ENCODE results near the gene TCF7L2. TPM values are rescaled to one million over a fixed set of nuclear protein-coding genes. Genes with fewer than 3 reads are reported as not detected.

Gene TCF7L2
- total RNA-seq, 2 donors from 2014 or later: 3.1 to 3.9 TPM

GRCh38 chr10:113127261-113127900, 177.3 kb downstream of the TCF7L2 start:
- H3K4me3 Mint-ChIP-seq: no peak overlapping the region
- H3K27me3 Mint-ChIP-seq: peaks cover 86% of the 10 kb centered on the region
- no peak for DNase-seq

GRCh38 chr10:113127901-113128283, 177.8 kb downstream of the TCF7L2 start:
- DNase-seq (no peak), ATAC-seq (no peak)
- peaks cover 5% of the 10 kb centered on the region for H3K4me1 Mint-ChIP-seq
- no peaks in the 10 kb centered on the region for H3K9me3 ChIP-seq (ENCODE audit: control insufficient read depth, low read length, poor library complexity, severe bottlenecking)
- no peak overlapping the region for H3K27ac Mint-ChIP-seq
- H3K4me3 Mint-ChIP-seq: no peak overlapping the region
- H3K36me3 Mint-ChIP-seq (ENCODE audit: low read depth): peaks cover 8% of the 10 kb centered on the region
- peaks cover 86% of the 10 kb centered on the region for H3K27me3 Mint-ChIP-seq

More at GRCh38 chr10:113127261-113127900, 177.3 kb downstream of the TCF7L2 start:
- H3K9me3 ChIP-seq (ENCODE audit: control insufficient read depth, low read length, poor library complexity, severe bottlenecking): no peaks in the 10 kb centered on the region
- no peak for ATAC-seq
- no peak overlapping the region for H3K27ac Mint-ChIP-seq
- peaks cover 8% of the 10 kb centered on the region for H3K36me3 Mint-ChIP-seq (ENCODE audit: low read depth)
- peaks cover 5% of the 10 kb centered on the region for H3K4me1 Mint-ChIP-seq

GRCh38 chr10:113128450-113129070, 178.5 kb downstream of the TCF7L2 start:
- Mint-ChIP-seq H3K36me3 (ENCODE audit: low read depth) (peaks cover 6% of the 10 kb centered on the region), H3K4me3 (no peak overlapping the region), H3K27me3 (peaks cover 82% of the 10 kb centered on the region), H3K27ac (no peak overlapping the region), H3K4me1 (peaks cover 5% of the 10 kb centered on the region)
- DNase-seq (no peak), ATAC-seq (no peak)
- no peaks in the 10 kb centered on the region for H3K9me3 ChIP-seq (ENCODE audit: control insufficient read depth, low read length, poor library complexity, severe bottlenecking)

GRCh38 chr10:113129117-113129516, 179.1 kb downstream of the TCF7L2 start:
- Mint-ChIP-seq H3K36me3 (ENCODE audit: low read depth) (peaks cover 4% of the 10 kb centered on the region), H3K27ac (no peak overlapping the region), H3K27me3 (peaks cover 76% of the 10 kb centered on the region), H3K4me3 (no peak overlapping the region), H3K4me1 (peaks cover 5% of the 10 kb centered on the region)
- H3K9me3 ChIP-seq (ENCODE audit: control insufficient read depth, low read length, poor library complexity, severe bottlenecking): no peaks in the 10 kb centered on the region
- no peak for DNase-seq
- no peak for ATAC-seq

GRCh38 chr10:113130014-113130641, 180.1 kb downstream of the TCF7L2 start:
- no peak overlapping the region for H3K27ac Mint-ChIP-seq
- H3K9me3 ChIP-seq (ENCODE audit: control insufficient read depth, low read length, poor library complexity, severe bottlenecking): no peaks in the 10 kb centered on the region
- H3K27me3 Mint-ChIP-seq: peaks cover 67% of the 10 kb centered on the region
- DNase-seq: no peak
- no peak overlapping the region for H3K4me3 Mint-ChIP-seq
- no peak for ATAC-seq
- H3K36me3 Mint-ChIP-seq (ENCODE audit: low read depth): peaks cover 4% of the 10 kb centered on the region
- H3K4me1 Mint-ChIP-seq: peaks cover 5% of the 10 kb centered on the region

DNA sequence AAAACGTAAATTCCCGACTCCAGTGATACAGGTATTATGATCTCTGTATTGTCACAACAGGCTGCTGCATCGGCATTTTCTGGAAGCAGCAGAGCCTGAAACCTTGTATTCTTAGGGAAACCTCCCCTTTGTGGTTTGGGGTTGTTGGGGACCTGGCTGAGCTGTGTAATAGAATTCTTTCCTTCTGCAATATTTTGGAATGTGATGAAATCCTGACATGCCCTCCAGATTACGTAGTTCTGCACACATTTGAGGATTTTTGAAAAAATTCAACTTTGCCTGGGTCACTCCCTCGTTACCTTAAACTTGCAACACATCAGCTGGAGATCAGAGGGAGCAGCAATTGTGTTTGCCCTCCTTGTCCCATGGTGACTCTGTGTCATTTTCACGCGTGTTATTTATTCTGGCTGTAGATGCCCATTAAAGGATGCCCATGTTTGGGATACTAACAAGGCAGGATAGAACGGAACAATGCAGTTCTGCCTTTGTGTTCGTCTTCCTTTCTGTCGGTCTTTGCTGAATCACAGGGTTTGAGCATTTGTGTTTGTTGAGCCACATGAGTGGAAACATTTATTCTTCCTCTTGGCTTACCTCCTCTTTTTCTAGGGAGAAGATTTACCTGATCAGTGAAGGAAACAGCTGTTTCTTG, 181.7 kb downstream of the TCF7L2 start:
- no peak overlapping the region for H3K27ac Mint-ChIP-seq
- ATAC-seq: no peak
- no peaks in the 10 kb centered on the region for H3K9me3 ChIP-seq (ENCODE audit: control insufficient read depth, low read length, poor library complexity, severe bottlenecking)
- H3K4me1 Mint-ChIP-seq: peaks cover 5% of the 10 kb centered on the region
- DNase-seq: no peak
- peaks cover 4% of the 10 kb centered on the region for H3K36me3 Mint-ChIP-seq (ENCODE audit: low read depth)
- H3K27me3 Mint-ChIP-seq: peaks cover 55% of the 10 kb centered on the region
- H3K4me3 Mint-ChIP-seq: no peak overlapping the region

GRCh38 chr10:113132591-113133121, 182.6 kb downstream of the TCF7L2 start:
- ATAC-seq (no peak), DNase-seq (no peak)
- Mint-ChIP-seq H3K4me1 (peaks cover 5% of the 10 kb centered on the region), H3K4me3 (no peak overlapping the region), H3K27ac (no peak overlapping the region), H3K27me3 (peaks cover 56% of the 10 kb centered on the region), H3K36me3 (ENCODE audit: low read depth) (peaks cover 4% of the 10 kb centered on the region)
- H3K9me3 ChIP-seq (ENCODE audit: control insufficient read depth, low read length, poor library complexity, severe bottlenecking): no peaks in the 10 kb centered on the region

GRCh38 chr10:113133497-113134115, 183.6 kb downstream of the TCF7L2 start:
- Mint-ChIP-seq H3K27me3 (peaks cover 48% of the 10 kb centered on the region), H3K4me1 (peaks cover 2% of the 10 kb centered on the region), H3K27ac (no peak overlapping the region), H3K4me3 (no peak overlapping the region), H3K36me3 (ENCODE audit: low read depth) (peaks cover 4% of the 10 kb centered on the region)
- no peak for ATAC-seq
- no peak for DNase-seq
- H3K9me3 ChIP-seq (ENCODE audit: control insufficient read depth, low read length, poor library complexity, severe bottlenecking): no peaks in the 10 kb centered on the region

DNA sequence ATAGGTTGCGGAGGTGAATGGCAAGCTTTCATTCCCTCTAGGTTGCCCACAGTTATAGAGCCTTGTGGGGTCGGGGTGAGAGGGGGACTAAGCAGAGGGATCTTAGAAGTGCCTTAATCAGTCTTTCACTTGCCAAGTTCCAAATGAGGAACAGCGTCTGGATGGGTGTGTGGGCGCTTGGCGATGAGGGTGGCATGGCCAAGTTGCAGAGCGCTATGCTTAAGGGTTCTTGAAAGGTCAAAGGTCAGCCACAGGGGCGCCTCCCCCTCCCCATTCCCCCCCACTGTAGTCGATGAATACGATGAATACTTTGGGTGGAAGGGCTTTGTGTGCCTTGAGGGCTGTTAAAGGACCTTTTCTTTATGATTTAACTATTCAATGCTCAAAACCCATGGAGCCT, 185.0 kb downstream of the TCF7L2 start:
- H3K9me3 ChIP-seq (ENCODE audit: control insufficient read depth, low read length, poor library complexity, severe bottlenecking): no peaks in the 10 kb centered on the region
- Mint-ChIP-seq H3K27me3 (peaks cover 40% of the 10 kb centered on the region), H3K36me3 (ENCODE audit: low read depth) (no peaks in the 10 kb centered on the region), H3K4me1 (peaks cover 2% of the 10 kb centered on the region), H3K4me3 (no peak overlapping the region), H3K27ac (no peak overlapping the region)
- ATAC-seq: no peak
- no peak for DNase-seq

DNA sequence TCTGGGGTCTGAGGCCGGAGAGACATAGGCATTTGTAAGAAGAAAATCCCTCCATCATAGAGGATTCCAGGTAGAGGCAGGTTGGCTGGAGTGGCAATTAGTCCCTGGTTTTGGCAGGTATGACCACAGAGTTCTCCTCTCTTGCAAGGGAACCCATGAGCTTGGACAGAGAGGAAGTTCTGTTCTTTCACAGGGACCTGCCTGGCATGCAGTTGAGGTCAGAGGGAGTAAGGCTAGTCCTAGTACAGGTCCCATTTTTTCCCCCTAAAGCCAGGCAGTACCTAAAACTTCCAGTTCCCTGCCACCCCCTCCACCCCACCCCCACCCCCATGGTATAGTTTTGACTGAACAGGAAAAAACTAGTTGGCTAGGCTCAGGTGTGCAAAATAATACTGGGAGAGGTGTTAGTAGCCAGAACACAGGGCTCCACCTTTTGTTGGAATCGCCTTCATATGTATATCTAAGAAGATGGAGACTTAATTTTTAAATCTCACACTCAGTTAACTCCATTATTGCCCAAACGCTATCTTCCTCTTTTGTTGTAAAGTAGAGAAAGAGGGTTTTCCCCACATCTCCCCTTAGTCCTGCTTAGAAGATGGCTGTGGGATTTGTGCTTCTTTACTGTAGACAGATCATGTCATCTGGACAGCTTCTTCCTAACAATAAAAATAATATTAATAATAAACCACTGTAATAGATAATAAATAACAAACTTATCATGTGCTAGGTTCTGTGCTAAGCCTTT, 188.1 kb downstream of the TCF7L2 start:
- Mint-ChIP-seq H3K4me3 (no peak overlapping the region), H3K27me3 (peaks cover 14% of the 10 kb centered on the region), H3K4me1 (no peaks in the 10 kb centered on the region), H3K27ac (no peak overlapping the region), H3K36me3 (ENCODE audit: low read depth) (no peaks in the 10 kb centered on the region)
- DNase-seq (no peak), ATAC-seq (no peak)
- H3K9me3 ChIP-seq (ENCODE audit: control insufficient read depth, low read length, poor library complexity, severe bottlenecking): no peaks in the 10 kb centered on the region

DNA sequence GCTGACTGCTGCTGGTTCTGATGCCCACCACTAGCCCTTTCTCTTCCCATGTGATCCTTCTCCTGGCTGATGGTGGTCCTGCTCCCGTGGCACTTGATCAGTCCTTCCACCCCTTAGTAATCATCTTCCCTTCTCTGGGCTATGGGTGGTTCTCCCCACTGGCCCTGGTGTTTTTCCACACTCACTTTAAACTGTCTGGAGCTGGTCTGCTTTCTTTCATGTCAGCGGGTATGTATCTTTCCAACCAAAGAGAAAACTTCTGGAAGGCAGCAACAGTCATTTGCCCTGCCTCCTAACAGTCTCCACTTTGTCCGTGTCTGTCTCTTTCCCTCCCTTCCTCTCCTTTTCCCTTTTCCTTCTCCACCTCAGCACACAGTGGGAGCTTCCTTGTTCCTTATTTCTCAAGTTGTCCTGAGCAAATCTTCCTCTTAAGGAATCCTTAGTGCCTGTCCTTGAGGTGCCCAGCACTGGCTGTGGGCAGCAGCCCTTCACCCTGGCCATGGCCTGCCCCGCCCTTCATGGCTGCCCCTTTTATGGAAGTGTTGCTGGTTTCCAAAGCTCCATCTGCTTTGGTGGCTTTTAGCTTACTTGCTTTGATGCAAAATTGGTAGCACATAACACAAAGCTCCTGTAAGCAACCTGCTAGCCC, 189.0 kb downstream of the TCF7L2 start:
- Mint-ChIP-seq H3K27me3 (peaks cover 14% of the 10 kb centered on the region), H3K36me3 (ENCODE audit: low read depth) (peaks cover 3% of the 10 kb centered on the region), H3K4me1 (no peaks in the 10 kb centered on the region), H3K4me3 (no peak overlapping the region), H3K27ac (no peak overlapping the region)
- DNase-seq (no peak), ATAC-seq (no peak)
- no peaks in the 10 kb centered on the region for H3K9me3 ChIP-seq (ENCODE audit: control insufficient read depth, low read length, poor library complexity, severe bottlenecking)

DNA sequence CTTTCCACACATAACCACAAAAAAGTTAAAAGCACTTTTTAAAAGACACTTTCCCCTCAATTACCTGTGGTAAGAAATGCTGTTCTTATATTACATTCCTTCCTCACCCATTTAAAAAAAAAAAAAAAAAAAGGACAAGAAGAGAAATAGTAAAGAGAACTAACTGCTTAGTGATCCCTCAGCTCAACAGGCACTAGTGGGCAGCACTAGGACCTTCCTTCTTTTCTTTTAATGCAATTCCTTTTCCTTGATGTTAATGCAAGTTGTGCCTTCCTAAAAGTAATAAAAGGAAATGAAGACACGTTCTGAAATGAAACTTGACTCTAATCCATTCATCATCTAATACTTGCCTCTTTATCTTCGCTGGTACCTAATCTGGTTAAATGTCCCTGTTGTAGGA, 189.7 kb downstream of the TCF7L2 start:
- Mint-ChIP-seq H3K27me3 (peaks cover 14% of the 10 kb centered on the region), H3K27ac (no peak overlapping the region), H3K36me3 (ENCODE audit: low read depth) (peaks cover 3% of the 10 kb centered on the region), H3K4me3 (no peak overlapping the region), H3K4me1 (no peaks in the 10 kb centered on the region)
- no peak for ATAC-seq
- H3K9me3 ChIP-seq (ENCODE audit: control insufficient read depth, low read length, poor library complexity, severe bottlenecking): no peaks in the 10 kb centered on the region
- DNase-seq: no peak
